ENCODE data around the gene TEX50. TPM values are rescaled to one million over a fixed set of nuclear protein-coding genes. Genes with fewer than 3 reads are reported as not detected.

The TEX50 gene
- total RNA-seq, 1 experiment from 2014 or later: not detected

- intact Hi-C loops (cut with micrococcal nuclease): no loop called here
- TF ChIP-seq TCF7L2 (IDR thresholded peaks at IDR 0.05; ENCODE audit: borderline replicate concordance, extremely low read depth, insufficient read depth, insufficient read length): no peak
- no peak for TF ChIP-seq SRF (IDR thresholded peaks at IDR 0.05; ENCODE audit: low read depth)
- TF ChIP-seq CEBPB (IDR thresholded peaks at IDR 0.05; ENCODE audit: low read depth): no peak
- no peak for TF ChIP-seq ZFX (IDR thresholded peaks at IDR 0.05)
- no peak for TF ChIP-seq ZBTB33 (IDR thresholded peaks at IDR 0.05; ENCODE audit: extremely low read depth, insufficient replicate concordance, low read length)
- no peak for TF ChIP-seq REST (IDR thresholded peaks at IDR 0.05; ENCODE audit: low read depth)
- TF ChIP-seq EGR1 (IDR thresholded peaks at IDR 0.05; ENCODE audit: low read depth): no peak
- TF ChIP-seq ELF1 (IDR thresholded peaks at IDR 0.05; ENCODE audit: borderline replicate concordance, low read depth): no peak
- TF ChIP-seq EZH2 (IDR thresholded peaks at IDR 0.05): no peak
- no peak for TF ChIP-seq CTCF (IDR thresholded peaks at IDR 0.05 in 2 of 3, conservative IDR thresholded peaks at IDR 0.05 in 1 of 3; ENCODE audit: borderline replicate concordance in 1 of 3, insufficient read depth in 1 of 3, low read depth in 2 of 3, low read length in 2 of 3)
- TF ChIP-seq POLR2A (IDR thresholded peaks at IDR 0.05; ENCODE audit: borderline replicate concordance, extremely low read depth, insufficient read depth, insufficient read length): no peak
- TF ChIP-seq CBX3 (IDR thresholded peaks at IDR 0.05; ENCODE audit: low read depth): no peak
- TF ChIP-seq RAD21 (IDR thresholded peaks at IDR 0.05; ENCODE audit: low read depth): no peak
- TF ChIP-seq SP1 (IDR thresholded peaks at IDR 0.05; ENCODE audit: low read depth): no peak
- TF ChIP-seq ATF3 (IDR thresholded peaks at IDR 0.05): no peak
- TF ChIP-seq ZNF274 (IDR thresholded peaks at IDR 0.05; ENCODE audit: low read depth, low read length): no peak
- no peak for TF ChIP-seq MAX (IDR thresholded peaks at IDR 0.05)
- Histone ChIP-seq H3K27me3 (ENCODE audit: insufficient read depth, low read length) (no peaks in the 10 kb centered on the region), H3K9me3 (ENCODE audit: control insufficient read depth in 1 of 2, insufficient read depth in 1 of 2, low read depth in 1 of 2, low read length in 2 of 2) (no peaks in the 10 kb centered on the region), H3K27ac (ENCODE audit: low read depth, low read length) (no peak overlapping the region), H2AFZ (ENCODE audit: low read depth, low read length, poor library complexity, severe bottlenecking) (no peak overlapping the region), H3K4me2 (ENCODE audit: low read length) (no peak overlapping the region), H3K9me2 (ENCODE audit: insufficient read depth) (no peaks in the 10 kb centered on the region), H3K4me1 (ENCODE audit: control insufficient read depth in 1 of 2, insufficient read depth in 2 of 2, low read length in 2 of 2) (no peaks in the 10 kb centered on the region), H4K20me1 (ENCODE audit: insufficient read depth) (no peaks in the 10 kb centered on the region), H3K36me3 (ENCODE audit: control insufficient read depth in 1 of 2, insufficient read depth in 2 of 2, low read length in 2 of 2) (no peaks in the 10 kb centered on the region), H3K79me2 (ENCODE audit: insufficient read depth, low read length) (no peaks in the 10 kb centered on the region), H3K4me3 (replicated peaks in 1 of 2; ENCODE audit: low read depth in 1 of 2, low read length in 2 of 2) (no peak overlapping the region), H3K9ac (ENCODE audit: low read length) (no peak overlapping the region)
- RAD21 ChIA-PET (ENCODE audit: low non-redundant PET in 1 of 2, low total read pairs in 2 of 2, uncharacterized antibody in 2 of 2, unreplicated experiment in 2 of 2): no interaction called here
- no TSS peak for BruUV-seq (replicated peaks)
- POLR2A ChIA-PET: no interaction called here
- CTCF ChIA-PET: no interaction called here
- ATAC-seq: no peak
- no peak for DNase-seq (ENCODE audit: low read depth, low spot score)
Measured at GRCh38 chr1:173648880-173649605, 13.9 kb downstream of the TEX50 start.
